Glutamatergic neuron (in vitro differentiated cells): ENCODE data around the gene TBC1D19. TPM values are rescaled to one million over a fixed set of nuclear protein-coding genes. Genes with fewer than 3 reads are reported as not detected.
"Not testable (repeated sequence)": the region's sequence is repeated elsewhere in the genome, so short reads cannot be mapped to it uniquely, and the experiment has no call there.

Source experiments
- DNase-seq: peaks from one replicate; pipeline ENCODE4 v3.0.0; 2022
- H3K27ac Mint-ChIP-seq: one replicate; pipeline ENCODE4 v1.8.0; 2020; ENCODE audit warnings: mild to moderate bottlenecking, mixed read lengths, inconsistent platforms; ENCODE audit not compliant: unreplicated experiment
- H3K27me3 Mint-ChIP-seq: one replicate; pipeline ENCODE4 v1.8.0; 2020; ENCODE audit warnings: mild to moderate bottlenecking, moderate library complexity, mixed read lengths, inconsistent platforms; ENCODE audit not compliant: unreplicated experiment
- H3K36me3 Mint-ChIP-seq: one replicate; pipeline ENCODE4 v1.8.0; 2020; ENCODE audit warnings: mild to moderate bottlenecking, mixed read lengths, inconsistent platforms; ENCODE audit not compliant: unreplicated experiment
- H3K4me1 Mint-ChIP-seq: one replicate; pipeline ENCODE4 v1.8.0; 2020; ENCODE audit warnings: mild to moderate bottlenecking, low read depth, mixed read lengths, inconsistent platforms; ENCODE audit not compliant: unreplicated experiment
- H3K4me3 Mint-ChIP-seq: one replicate; pipeline ENCODE4 v1.8.0; 2020; ENCODE audit warnings: mild to moderate bottlenecking, mixed read lengths, inconsistent platforms; ENCODE audit not compliant: unreplicated experiment
- H3K9me3 Mint-ChIP-seq: one replicate; pipeline ENCODE4 v1.8.0; 2020; ENCODE audit warnings: mild to moderate bottlenecking, moderate library complexity, mixed read lengths, inconsistent platforms; ENCODE audit not compliant: unreplicated experiment
- total RNA-seq: library from RNA; stranded (reverse); fragmentation: NEBNext Ultra II Directional; extraction: Animal tissue kit (Norgen Biotek cat#: 25700); gene quantifications from one replicate; pipeline ENCODE4 v1.2.1, GENCODE V29; 2021; ENCODE audit not compliant: unreplicated experiment
- TF ChIP-seq, protein P1 (sequence below): fragments of 200-600 bp; sonication (generic); IDR thresholded peaks from one replicate; pipeline ENCODE4 v1.5.0; 2021; ENCODE audit not compliant: partially characterized antibody, unreplicated experiment

Gene TBC1D19
- total RNA-seq, 1 donor from 2014 or later: 21.2 TPM

DNA sequence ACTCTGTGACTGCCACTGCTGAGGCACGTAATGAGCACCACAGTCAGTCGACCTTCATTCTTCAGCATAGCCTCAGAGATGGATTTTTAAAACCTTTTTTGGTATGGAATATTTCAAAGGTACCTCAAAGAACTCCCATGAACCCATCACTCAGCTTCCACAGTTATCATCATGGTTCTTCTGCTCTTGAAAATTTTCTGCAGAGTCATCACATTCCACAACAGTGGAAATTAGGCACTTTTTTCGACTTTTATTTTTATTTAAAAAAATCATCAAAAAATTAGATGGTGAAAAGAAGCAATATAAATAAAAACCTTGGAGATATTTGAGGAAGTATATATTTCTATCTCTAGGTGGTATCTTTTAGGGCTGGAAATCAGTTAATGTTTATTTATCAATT, 37.5 kb downstream of the TBC1D19 start:
- Mint-ChIP-seq H3K36me3 (no peaks in the 10 kb centered on the region), H3K4me3 (no peak overlapping the region), H3K27me3 (no peaks in the 10 kb centered on the region), H3K9me3 (no peaks in the 10 kb centered on the region), H3K4me1 (no peaks in the 10 kb centered on the region), H3K27ac (no peak overlapping the region)
- DNase-seq: no peak
- TF ChIP-seq, protein P1, sequence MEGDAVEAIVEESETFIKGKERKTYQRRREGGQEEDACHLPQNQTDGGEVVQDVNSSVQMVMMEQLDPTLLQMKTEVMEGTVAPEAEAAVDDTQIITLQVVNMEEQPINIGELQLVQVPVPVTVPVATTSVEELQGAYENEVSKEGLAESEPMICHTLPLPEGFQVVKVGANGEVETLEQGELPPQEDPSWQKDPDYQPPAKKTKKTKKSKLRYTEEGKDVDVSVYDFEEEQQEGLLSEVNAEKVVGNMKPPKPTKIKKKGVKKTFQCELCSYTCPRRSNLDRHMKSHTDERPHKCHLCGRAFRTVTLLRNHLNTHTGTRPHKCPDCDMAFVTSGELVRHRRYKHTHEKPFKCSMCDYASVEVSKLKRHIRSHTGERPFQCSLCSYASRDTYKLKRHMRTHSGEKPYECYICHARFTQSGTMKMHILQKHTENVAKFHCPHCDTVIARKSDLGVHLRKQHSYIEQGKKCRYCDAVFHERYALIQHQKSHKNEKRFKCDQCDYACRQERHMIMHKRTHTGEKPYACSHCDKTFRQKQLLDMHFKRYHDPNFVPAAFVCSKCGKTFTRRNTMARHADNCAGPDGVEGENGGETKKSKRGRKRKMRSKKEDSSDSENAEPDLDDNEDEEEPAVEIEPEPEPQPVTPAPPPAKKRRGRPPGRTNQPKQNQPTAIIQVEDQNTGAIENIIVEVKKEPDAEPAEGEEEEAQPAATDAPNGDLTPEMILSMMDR: no peak

DNA sequence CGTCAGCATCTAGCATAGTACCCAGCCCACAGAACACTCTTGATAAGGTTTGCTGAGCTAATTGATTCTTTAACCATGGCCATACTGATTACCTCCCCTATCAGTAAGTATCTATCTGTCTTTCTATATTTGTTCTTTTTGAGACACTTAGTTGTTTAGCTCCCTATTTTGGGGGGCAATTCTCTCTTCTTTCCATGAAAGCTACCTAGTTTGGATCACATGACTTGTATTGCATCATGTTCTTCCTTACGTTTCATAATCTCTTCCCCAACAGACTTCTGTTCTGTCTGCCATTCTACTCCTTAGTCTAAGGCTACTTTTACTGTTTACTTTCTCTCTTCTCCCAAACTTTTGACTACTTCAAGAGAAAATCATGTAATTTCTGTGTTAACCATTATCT, 39.0 kb downstream of the TBC1D19 start:
- Mint-ChIP-seq H3K27ac (no peak overlapping the region), H3K36me3 (no peaks in the 10 kb centered on the region), H3K27me3 (no peaks in the 10 kb centered on the region), H3K4me1 (no peaks in the 10 kb centered on the region), H3K4me3 (no peak overlapping the region), H3K9me3 (no peaks in the 10 kb centered on the region)
- DNase-seq: no peak
- TF ChIP-seq, protein P1: no peak

DNA sequence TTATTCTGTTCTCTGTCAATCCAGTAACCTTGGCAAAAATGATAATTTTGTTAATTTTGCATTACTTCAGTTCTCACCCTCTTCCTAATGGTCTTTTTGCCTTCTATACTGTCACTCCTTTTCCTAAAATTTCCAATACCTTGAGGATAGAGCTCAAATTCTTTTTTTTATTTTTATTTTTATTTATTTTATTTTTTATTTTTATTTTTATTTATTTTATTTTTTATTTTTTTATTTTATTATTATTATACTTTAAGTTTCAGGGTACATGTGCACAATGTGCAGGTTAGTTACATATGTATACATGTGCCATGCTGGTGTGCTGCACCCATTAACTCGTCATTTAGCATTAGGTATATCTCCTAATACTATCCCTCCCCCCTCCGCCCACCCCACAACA, 42.8 kb downstream of the TBC1D19 start:
- not testable (repeated sequence) for H3K9me3 Mint-ChIP-seq, H3K4me3 Mint-ChIP-seq, H3K27ac Mint-ChIP-seq, H3K36me3 Mint-ChIP-seq, H3K27me3 Mint-ChIP-seq, DNase-seq, H3K4me1 Mint-ChIP-seq

DNA sequence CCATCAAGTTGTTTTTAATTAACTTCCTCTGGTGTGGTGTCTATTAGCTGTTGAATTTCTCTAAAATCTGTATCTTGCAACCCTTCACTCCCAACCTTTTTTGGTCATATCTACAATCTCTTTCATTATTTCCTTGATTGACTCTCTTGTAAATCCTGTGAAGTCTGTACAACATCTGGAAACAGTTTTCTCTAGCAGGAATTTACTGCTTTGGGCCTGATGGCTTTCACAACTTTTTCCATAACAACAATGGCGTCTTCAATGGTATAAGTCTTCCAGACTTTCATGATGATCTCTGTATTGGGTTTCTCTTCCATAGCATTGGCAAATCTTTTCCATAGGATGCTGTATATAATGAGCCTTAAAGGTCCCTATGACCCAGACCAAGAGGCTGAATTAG, 49.0 kb downstream of the TBC1D19 start:
- TF ChIP-seq, protein P1: no peak
- peaks cover 6% of the 10 kb centered on the region for H3K36me3 Mint-ChIP-seq
- H3K9me3 Mint-ChIP-seq: no peaks in the 10 kb centered on the region
- no peak overlapping the region for H3K4me3 Mint-ChIP-seq
- H3K27ac Mint-ChIP-seq: no peak overlapping the region
- DNase-seq: no peak
- H3K27me3 Mint-ChIP-seq: no peaks in the 10 kb centered on the region
- no peaks in the 10 kb centered on the region for H3K4me1 Mint-ChIP-seq

DNA sequence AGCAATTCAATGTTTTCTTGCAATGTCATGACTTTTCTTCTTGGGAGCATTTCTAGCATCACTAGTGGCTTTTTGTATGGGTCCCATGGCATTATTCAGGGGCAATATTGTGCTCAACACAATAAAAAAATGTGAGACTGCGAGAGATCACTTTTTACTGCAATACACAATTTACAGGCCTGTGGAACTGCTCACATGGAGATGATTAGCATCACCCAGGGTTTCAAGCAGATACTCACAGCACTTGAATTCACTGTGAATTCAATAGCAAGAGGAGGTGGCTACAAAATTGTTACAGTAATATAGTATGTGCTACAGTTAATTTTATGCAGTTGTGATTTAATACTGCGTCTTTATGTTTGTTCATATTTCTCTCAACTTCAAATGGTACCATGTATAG, 50.4 kb downstream of the TBC1D19 start:
- no peak overlapping the region for H3K27ac Mint-ChIP-seq
- no peak overlapping the region for H3K4me3 Mint-ChIP-seq
- no peaks in the 10 kb centered on the region for H3K9me3 Mint-ChIP-seq
- no peaks in the 10 kb centered on the region for H3K4me1 Mint-ChIP-seq
- H3K27me3 Mint-ChIP-seq: no peaks in the 10 kb centered on the region
- DNase-seq: no peak
- TF ChIP-seq, protein P1: no peak
- peaks cover under 1% of the 10 kb centered on the region for H3K36me3 Mint-ChIP-seq

DNA sequence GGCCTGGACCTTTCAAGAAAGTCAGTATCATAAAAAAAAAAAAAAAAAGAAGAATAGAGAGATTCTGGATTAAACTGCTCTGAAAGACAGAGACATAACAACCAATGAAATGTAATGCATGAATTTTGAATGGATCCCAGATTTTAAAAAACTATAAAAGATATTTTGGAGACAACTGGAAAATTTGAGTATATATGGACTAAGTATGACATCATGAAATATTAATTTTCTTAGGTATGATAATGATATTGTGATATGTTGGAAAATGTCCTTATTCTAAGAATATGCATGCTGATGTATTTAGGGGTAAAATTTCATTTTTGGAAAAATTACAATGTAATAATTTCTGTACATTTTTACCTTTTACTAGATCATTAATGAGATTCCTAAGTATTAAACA, 52.6 kb downstream of the TBC1D19 start:
- H3K27ac Mint-ChIP-seq: no peak overlapping the region
- H3K36me3 Mint-ChIP-seq: peaks cover 11% of the 10 kb centered on the region
- TF ChIP-seq, protein P1: no peak
- no peak overlapping the region for H3K4me3 Mint-ChIP-seq
- H3K9me3 Mint-ChIP-seq: no peaks in the 10 kb centered on the region
- no peaks in the 10 kb centered on the region for H3K4me1 Mint-ChIP-seq
- no peaks in the 10 kb centered on the region for H3K27me3 Mint-ChIP-seq
- no peak for DNase-seq

DNA sequence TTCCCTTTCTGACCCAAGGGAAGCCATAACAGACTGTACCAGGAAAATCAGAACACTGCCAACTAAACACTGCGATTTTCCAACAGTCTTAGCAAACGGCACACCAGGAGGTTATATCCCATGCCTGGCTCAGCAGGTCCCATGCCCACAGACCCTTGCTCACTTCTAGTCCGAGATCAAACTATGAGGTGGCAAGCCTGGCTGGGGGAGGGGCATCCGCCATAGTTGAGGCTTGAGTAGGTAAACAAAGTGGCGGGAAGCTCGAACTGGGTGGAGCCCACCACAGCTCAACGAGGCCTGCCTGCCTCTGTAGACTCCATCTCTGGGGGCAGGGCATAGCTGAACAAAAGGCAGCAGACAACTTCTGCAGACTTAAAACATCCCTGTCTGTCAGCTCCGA, 56.8 kb downstream of the TBC1D19 start:
- DNase-seq, H3K9me3 Mint-ChIP-seq, H3K4me3 Mint-ChIP-seq, H3K27ac Mint-ChIP-seq, H3K27me3 Mint-ChIP-seq, H3K4me1 Mint-ChIP-seq: not testable (repeated sequence)
- H3K36me3 Mint-ChIP-seq: peaks cover 23% of the 10 kb centered on the region
